OCI-LY3 (cell line): ENCODE results near the gene ACOT2.
"Not testable (repeated sequence)": the region's sequence is repeated elsewhere in the genome, so short reads cannot be mapped to it uniquely, and the experiment has no call there.

Experiments
- H2AFZ ChIP-seq: fragments of 200-600, 300-600 bp; shearing (Covaris generic); 2 replicates; pipeline ENCODE4 v1.6.0; 2014; ENCODE audit warnings: antibody characterized with exemption, low read depth, low read length
- H3K27ac ChIP-seq: fragments of 200-600, 300-600 bp; sonication (generic); 2 replicates; pipeline ENCODE4 v1.5.1; 2014; ENCODE audit warnings: mild to moderate bottlenecking, low read length, moderate library complexity, mixed read lengths
- H3K27me3 ChIP-seq: fragments of 200-600, 300-600 bp; sonication (generic); 2 replicates; pipeline ENCODE4 v1.6.1; 2014; ENCODE audit warnings: low read depth, low read length, mixed read lengths
- H3K36me3 ChIP-seq: fragments of 200-600, 300-600 bp; sonication (generic); replicated peaks from 2 replicates; pipeline ENCODE3; 2014; ENCODE audit warnings: low read depth, low read length, mixed read lengths
- H3K4me1 ChIP-seq: fragments of 300-600, 200-600 bp; sonication (generic); 2 replicates; pipeline ENCODE4 v1.6.1; 2014; ENCODE audit warnings: low read length, mixed read lengths
- H3K4me2 ChIP-seq: fragments of 200-600, 300-600 bp; sonication (generic); 2 replicates; pipeline ENCODE4 v1.6.1; 2014; ENCODE audit warnings: low read length, mixed read lengths
- H3K4me3 ChIP-seq: fragments of 300-600, 200-600 bp; sonication (generic); 2 replicates; pipeline ENCODE4 v1.5.1; 2014; ENCODE audit warnings: antibody characterized with exemption, mild to moderate bottlenecking, low read length, moderate library complexity
- H3K79me2 ChIP-seq: fragments of 300-600, 200-600 bp; shearing (Covaris generic); 2 replicates; pipeline ENCODE4 v1.6.1; 2014; ENCODE audit warnings: mild to moderate bottlenecking, low read length, mixed read lengths
- H3K9ac ChIP-seq: fragments of 300-600, 200-600 bp; shearing (Covaris generic); 2 replicates; pipeline ENCODE4 v1.6.0; 2014; ENCODE audit warnings: mild to moderate bottlenecking, low read length, moderate library complexity
- H3K9me3 ChIP-seq: fragments of 200-600, 300-600 bp; shearing (Covaris generic); 2 replicates; pipeline ENCODE4 v1.6.1; 2014; ENCODE audit warnings: low read length, mixed read lengths; ENCODE audit not compliant: insufficient read depth
- H4K20me1 ChIP-seq: fragments of 200-600, 300-600 bp; sonication (generic); 2 replicates; pipeline ENCODE4 v1.6.1; 2016; ENCODE audit warnings: low read length, mixed read lengths; ENCODE audit not compliant: insufficient read depth
- CTCF ChIP-seq: fragments of 200-600, 300-600 bp; sonication (generic); IDR thresholded peaks from 2 replicates; pipeline ENCODE4 v1.5.1; 2014; ENCODE audit warnings: antibody characterized with exemption, low read length, low read depth
- EZH2phosphoT487 ChIP-seq: fragments of 200-600 bp; shearing (Covaris generic); IDR thresholded peaks from 2 replicates; pipeline ENCODE4 v1.6.1; 2018; ENCODE audit warnings: antibody characterized with exemption, mixed run types, low read depth

Gene ACOT2, protein sequence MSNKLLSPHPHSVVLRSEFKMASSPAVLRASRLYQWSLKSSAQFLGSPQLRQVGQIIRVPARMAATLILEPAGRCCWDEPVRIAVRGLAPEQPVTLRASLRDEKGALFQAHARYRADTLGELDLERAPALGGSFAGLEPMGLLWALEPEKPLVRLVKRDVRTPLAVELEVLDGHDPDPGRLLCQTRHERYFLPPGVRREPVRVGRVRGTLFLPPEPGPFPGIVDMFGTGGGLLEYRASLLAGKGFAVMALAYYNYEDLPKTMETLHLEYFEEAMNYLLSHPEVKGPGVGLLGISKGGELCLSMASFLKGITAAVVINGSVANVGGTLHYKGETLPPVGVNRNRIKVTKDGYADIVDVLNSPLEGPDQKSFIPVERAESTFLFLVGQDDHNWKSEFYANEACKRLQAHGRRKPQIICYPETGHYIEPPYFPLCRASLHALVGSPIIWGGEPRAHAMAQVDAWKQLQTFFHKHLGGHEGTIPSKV

DNA sequence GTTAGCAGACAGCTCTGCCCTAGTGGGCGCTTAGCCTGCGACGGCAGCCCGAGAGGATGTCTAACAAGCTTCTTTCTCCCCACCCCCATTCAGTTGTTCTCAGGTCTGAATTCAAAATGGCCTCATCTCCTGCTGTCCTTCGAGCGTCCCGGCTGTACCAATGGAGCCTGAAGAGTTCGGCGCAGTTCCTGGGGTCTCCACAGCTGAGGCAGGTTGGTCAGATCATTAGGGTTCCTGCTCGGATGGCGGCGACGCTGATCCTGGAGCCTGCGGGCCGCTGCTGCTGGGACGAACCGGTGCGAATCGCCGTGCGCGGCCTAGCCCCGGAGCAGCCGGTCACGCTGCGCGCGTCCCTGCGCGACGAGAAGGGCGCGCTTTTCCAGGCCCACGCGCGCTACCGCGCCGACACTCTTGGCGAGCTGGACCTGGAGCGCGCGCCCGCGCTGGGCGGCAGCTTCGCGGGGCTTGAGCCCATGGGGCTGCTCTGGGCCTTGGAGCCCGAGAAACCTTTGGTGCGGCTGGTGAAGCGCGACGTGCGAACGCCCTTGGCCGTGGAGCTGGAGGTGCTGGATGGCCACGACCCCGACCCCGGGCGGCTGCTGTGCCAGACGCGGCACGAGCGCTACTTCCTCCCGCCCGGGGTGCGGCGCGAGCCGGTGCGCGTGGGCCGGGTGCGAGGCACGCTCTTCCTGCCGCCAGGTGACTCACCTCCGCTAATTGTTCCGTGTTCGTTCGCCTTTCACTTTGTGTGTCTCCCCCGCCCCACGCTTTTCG, at the start of gene ACOT2:
ACOT2 (plus strand) TSS at position 29 of the 774 bp plus-strand sequence; CDS start at position 57, 28 bp downstream.
- not testable (repeated sequence) for H3K36me3 ChIP-seq, H3K27me3 ChIP-seq, H3K9me3 ChIP-seq, H4K20me1 ChIP-seq
- Histone ChIP-seq H3K4me3 (peak within 1 kb of the TSS; percentile 86), H3K9ac (peak within 1 kb of the TSS; percentile 86), H3K27ac (peak within 1 kb of the TSS; percentile 63), H3K4me1 (peaks cover 32% of the 10 kb centered on the region), H2AFZ (peak within 1 kb of the TSS; percentile 89; the same call in 1 of the 2 replicates), H3K4me2 (peak within 1 kb of the TSS; percentile 97), H3K79me2 (peaks cover 16% of the 10 kb centered on the region)

GRCh38 chr14:73521229-73521628, 47.8 kb upstream of the ACOT2 start:
- H4K20me1 ChIP-seq = no peaks in the 10 kb centered on the region
- TF ChIP-seq EZH2phosphoT487 (no peak), CTCF (no peak)
- H3K27me3 ChIP-seq = 0 out of 2 replicates have a peak, but pooled peaks cover 8% of the 10 kb centered on the region
- no peak overlapping the region for H2AFZ ChIP-seq
- no peaks in the 10 kb centered on the region for H3K9me3 ChIP-seq
- no peak overlapping the region for H3K27ac ChIP-seq
- H3K9ac ChIP-seq = no peak overlapping the region
- no peak overlapping the region for H3K4me2 ChIP-seq
- peaks cover 7% of the 10 kb centered on the region for H3K4me1 ChIP-seq
- no peaks in the 10 kb centered on the region for H3K36me3 ChIP-seq
- no peak overlapping the region for H3K4me3 ChIP-seq
- no peaks in the 10 kb centered on the region for H3K79me2 ChIP-seq

DNA sequence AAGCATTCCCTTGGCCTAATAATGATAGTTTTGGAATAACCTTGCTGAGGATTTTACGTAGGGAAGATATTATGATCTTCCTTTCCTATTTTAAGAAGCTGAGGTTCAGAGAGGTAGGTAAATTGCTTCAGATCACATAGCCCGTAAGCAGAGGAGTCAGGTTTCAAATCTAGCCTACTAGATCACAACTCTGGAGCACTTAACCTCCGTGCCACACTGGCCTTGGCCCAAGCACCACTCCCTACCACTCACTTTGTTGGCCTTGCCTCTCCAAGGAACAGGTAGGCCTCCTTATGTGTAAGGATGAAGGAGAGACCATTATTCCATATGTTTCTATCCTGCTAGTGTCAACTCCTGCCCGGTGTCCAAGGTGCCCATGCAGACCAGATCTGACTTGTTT, 44.5 kb upstream of the ACOT2 start:
- Histone ChIP-seq H3K9ac (no peak overlapping the region), H3K4me2 (no peak overlapping the region), H3K79me2 (no peaks in the 10 kb centered on the region), H3K27ac (no peak overlapping the region), H3K36me3 (no peaks in the 10 kb centered on the region), H3K4me3 (no peak overlapping the region), H2AFZ (no peak overlapping the region), H3K27me3 (0 out of 2 replicates have a peak, but pooled peaks cover 8% of the 10 kb centered on the region), H3K4me1 (peaks cover 7% of the 10 kb centered on the region), H3K9me3 (no peaks in the 10 kb centered on the region), H4K20me1 (no peaks in the 10 kb centered on the region)
- TF ChIP-seq EZH2phosphoT487 (no peak), CTCF (no peak)

- Histone ChIP-seq H3K27me3 (no peaks in the 10 kb centered on the region), H3K9ac (no peak overlapping the region), H3K4me3 (no peak overlapping the region), H4K20me1 (no peaks in the 10 kb centered on the region), H3K79me2 (no peaks in the 10 kb centered on the region), H2AFZ (no peak overlapping the region), H3K4me2 (no peak overlapping the region), H3K9me3 (no peaks in the 10 kb centered on the region), H3K27ac (no peak overlapping the region), H3K36me3 (no peaks in the 10 kb centered on the region), H3K4me1 (peaks cover 5% of the 10 kb centered on the region)
- TF ChIP-seq CTCF (no peak), EZH2phosphoT487 (no peak)
Observed at GRCh38 chr14:73526036-73526984, 42.7 kb upstream of the ACOT2 start.

- not testable (repeated sequence) for H3K36me3 ChIP-seq, H3K9me3 ChIP-seq, H3K4me2 ChIP-seq, H4K20me1 ChIP-seq, H3K27ac ChIP-seq, H3K79me2 ChIP-seq, H3K4me3 ChIP-seq, H3K27me3 ChIP-seq, H3K9ac ChIP-seq, H2AFZ ChIP-seq, H3K4me1 ChIP-seq
Observed at GRCh38 chr14:73529356-73529755, 39.7 kb upstream of the ACOT2 start.

- not testable (repeated sequence) for H3K9me3 ChIP-seq, H3K79me2 ChIP-seq, H3K4me1 ChIP-seq, H3K4me2 ChIP-seq, H3K27me3 ChIP-seq, H3K4me3 ChIP-seq, H3K36me3 ChIP-seq, H2AFZ ChIP-seq, H3K27ac ChIP-seq, H4K20me1 ChIP-seq, H3K9ac ChIP-seq
Observed at GRCh38 chr14:73531971-73532370, 37.0 kb upstream of the ACOT2 start.
